BLaER1 treated with 17β-estradiol and CSF1 and Interleukin-3, amounts not matched to agents 10 nM and 100 nM (cell line): Measurements from ENCODE around the gene POP4.
A peak's percentile ranks its signal among the peaks of the same experiment; 100 is the strongest.
"Not testable (repeated sequence)": the region's sequence is repeated elsewhere in the genome, so short reads cannot be mapped to it uniquely, and the experiment has no call there.

Source experiments
- H3K27ac ChIP-seq, 11 experiments: shearing (Covaris generic); formaldehyde crosslinking; 2 replicates each; pipeline ENCODE4 v1.8.1; 2022
- H3K27me3 ChIP-seq, 11 experiments: shearing (Covaris generic); formaldehyde crosslinking; 2 replicates each; pipeline ENCODE4 v1.8.1; 2022
- H3K36me3 ChIP-seq, 11 experiments: shearing (Covaris generic); formaldehyde crosslinking; 2 replicates each; pipeline ENCODE4 v1.8.1; 2022
- H3K4me1 ChIP-seq, 10 experiments: shearing (Covaris generic); formaldehyde crosslinking; 2 replicates each; pipeline ENCODE4 v1.8.1; 2022
- H3K4me2 ChIP-seq, 11 experiments: shearing (Covaris generic); formaldehyde crosslinking; 2 replicates each; pipeline ENCODE4 v1.8.1; 2022
- H3K4me3 ChIP-seq, 10 experiments: shearing (Covaris generic); formaldehyde crosslinking; 2 replicates each; pipeline ENCODE4 v1.8.1; 2022
- H3K9ac ChIP-seq, 11 experiments: shearing (Covaris generic); formaldehyde crosslinking; 2 replicates each; pipeline ENCODE4 v1.8.1; 2022
- H3K9me3 ChIP-seq, 11 experiments: shearing (Covaris generic); formaldehyde crosslinking; replicated peaks in 1 of 11; 2 replicates each; pipeline ENCODE4 v1.8.1; 2022
- H4K20me1 ChIP-seq, 11 experiments: shearing (Covaris generic); formaldehyde crosslinking; 2 replicates each; pipeline ENCODE4 v1.8.1; 2022
- Cebpa-rat ChIP-seq, 11 experiments: shearing (Covaris generic); IDR thresholded peaks; 2 replicates each; pipeline ENCODE4 v1.8.1; 2022

The POP4 gene

GRCh38 chr19:29622166-29623070, 16.3 kb downstream of the POP4 start:
- H3K4me3 ChIP-seq: no peak overlapping the region
- H3K36me3 ChIP-seq: no peaks in the 10 kb centered on the region
- H3K9ac ChIP-seq: peak overlapping the region in 6 of 11 experiments; percentile 11 to 40 (median 30); a peak in 9 of 22 replicates
- peak overlapping the region in 6 of 11 experiments; percentile 6 to 38 (median 14); a peak in 6 of 22 replicates for H3K27ac ChIP-seq
- no peaks in the 10 kb centered on the region for H3K27me3 ChIP-seq
- no peaks in the 10 kb centered on the region for H3K9me3 ChIP-seq
- peaks cover 65 to 84% (median 72%) of the 10 kb centered on the region in 10 experiments for H3K4me1 ChIP-seq
- TF ChIP-seq Cebpa-rat (IDR thresholded peaks at IDR 0.05): no peak
- peak overlapping the region; percentile 62 to 92 (median 87) for H3K4me2 ChIP-seq
- H4K20me1 ChIP-seq: no peaks in the 10 kb centered on the region

GRCh38 chr19:29623726-29624488, 17.8 kb downstream of the POP4 start:
- Histone ChIP-seq H3K27me3 (no peaks in the 10 kb centered on the region), H3K9ac (peak overlapping the region in 10 of 11 experiments; percentile 1 to 63 (median 38); a peak in 13 of 22 replicates), H3K4me2 (peak overlapping the region; percentile 69 to 92 (median 87)), H3K27ac (peak overlapping the region in 9 of 11 experiments; percentile 21 to 76 (median 57); a peak in 15 of 22 replicates), H4K20me1 (no peaks in the 10 kb centered on the region), H3K4me1 (peaks cover 57 to 89% (median 72%) of the 10 kb centered on the region in 10 experiments), H3K4me3 (peak overlapping the region in 5 of 10 experiments; percentile 1 to 62 (median 37); a peak in 9 of 20 replicates), H3K36me3 (no peaks in the 10 kb centered on the region), H3K9me3 (no peaks in the 10 kb centered on the region)
- no peak for TF ChIP-seq Cebpa-rat (IDR thresholded peaks at IDR 0.05)

- H3K9me3 ChIP-seq: no peaks in the 10 kb centered on the region
- peak overlapping the region in 4 of 11 experiments; percentile 38 to 63 (median 58); a peak in 5 of 22 replicates for H3K9ac ChIP-seq
- peak overlapping the region in 3 of 10 experiments; percentile 37 to 62 (median 51); a peak in 6 of 20 replicates for H3K4me3 ChIP-seq
- H3K27ac ChIP-seq: peak overlapping the region in 8 of 11 experiments; percentile 21 to 76 (median 61); a peak in 9 of 22 replicates
- no peaks in the 10 kb centered on the region for H4K20me1 ChIP-seq
- no peak for TF ChIP-seq Cebpa-rat (IDR thresholded peaks at IDR 0.05)
- no peaks in the 10 kb centered on the region for H3K27me3 ChIP-seq
- no peaks in the 10 kb centered on the region for H3K36me3 ChIP-seq
- H3K4me1 ChIP-seq: peaks cover 55 to 89% (median 69%) of the 10 kb centered on the region in 10 experiments
- peak overlapping the region; percentile 69 to 92 (median 87) for H3K4me2 ChIP-seq
Observed at GRCh38 chr19:29624489-29625185, 18.6 kb downstream of the POP4 start.

GRCh38 chr19:29625186-29625651, 19.1 kb downstream of the POP4 start:
- H3K27ac ChIP-seq: no peak overlapping the region
- no peak for TF ChIP-seq Cebpa-rat (IDR thresholded peaks at IDR 0.05)
- H3K9me3 ChIP-seq: no peaks in the 10 kb centered on the region
- no peaks in the 10 kb centered on the region for H3K36me3 ChIP-seq
- H4K20me1 ChIP-seq: no peaks in the 10 kb centered on the region
- peaks cover 50 to 84% (median 64%) of the 10 kb centered on the region in 10 experiments for H3K4me1 ChIP-seq
- H3K4me3 ChIP-seq: no peak overlapping the region
- no peak overlapping the region for H3K9ac ChIP-seq
- H3K4me2 ChIP-seq: peak overlapping the region in 4 of 11 experiments; percentile 74 to 92 (median 86); a peak in 7 of 22 replicates
- H3K27me3 ChIP-seq: no peaks in the 10 kb centered on the region

GRCh38 chr19:29626386-29626785, 20.3 kb downstream of the POP4 start:
- TF ChIP-seq Cebpa-rat (IDR thresholded peaks at IDR 0.05): no peak
- no peaks in the 10 kb centered on the region for H3K27me3 ChIP-seq
- no peaks in the 10 kb centered on the region for H3K36me3 ChIP-seq
- no peak overlapping the region for H3K27ac ChIP-seq
- H3K4me1 ChIP-seq: peaks cover 42 to 72% (median 57%) of the 10 kb centered on the region in 10 experiments
- H3K9me3 ChIP-seq: no peaks in the 10 kb centered on the region
- H3K4me2 ChIP-seq: peak overlapping the region in 3 of 11 experiments; percentile 7 to 69 (median 52); a peak in 4 of 22 replicates
- no peak overlapping the region for H3K9ac ChIP-seq
- H4K20me1 ChIP-seq: no peaks in the 10 kb centered on the region
- no peak overlapping the region for H3K4me3 ChIP-seq

GRCh38 chr19:29626832-29627231, 20.7 kb downstream of the POP4 start:
- peaks cover 42 to 68% (median 57%) of the 10 kb centered on the region in 10 experiments for H3K4me1 ChIP-seq
- not testable (repeated sequence) for H3K9me3 ChIP-seq, H3K27ac ChIP-seq, H3K4me3 ChIP-seq, H3K9ac ChIP-seq, H3K36me3 ChIP-seq, H4K20me1 ChIP-seq, H3K27me3 ChIP-seq
- peak overlapping the region in 3 of 11 experiments; percentile 7 to 69 (median 52); a peak in 4 of 22 replicates for H3K4me2 ChIP-seq

GRCh38 chr19:29628661-29629385, 22.7 kb downstream of the POP4 start:
- TF ChIP-seq Cebpa-rat (IDR thresholded peaks at IDR 0.05): no peak
- H3K4me2 ChIP-seq: peak overlapping the region in 2 of 11 experiments; percentile 52 to 69; a peak in 2 of 22 replicates
- H3K4me1 ChIP-seq: peaks cover 36 to 58% (median 48%) of the 10 kb centered on the region in 10 experiments
- H3K27me3 ChIP-seq: no peaks in the 10 kb centered on the region
- no peak overlapping the region for H3K9ac ChIP-seq
- H3K9me3 ChIP-seq: peaks cover 0 to 2% (median 0%) of the 10 kb centered on the region in 11 experiments; a peak in 1 of 22 replicates
- no peak overlapping the region for H3K4me3 ChIP-seq
- no peaks in the 10 kb centered on the region for H3K36me3 ChIP-seq
- H3K27ac ChIP-seq: no peak overlapping the region
- H4K20me1 ChIP-seq: no peaks in the 10 kb centered on the region
